Stimulated activated memory B cell treated with anti-CD40 and anti-IgM and Interleukin-4, amounts not matched to agents 10 μg/mL and 1 μg/mL and 100 μg/mL, for 72 hours (primary cell): Measurements from ENCODE around the gene CSMD2.

Experiments
- ATAC-seq: fragments of 150-1000 bp; cut with Tn5 transposase; 2 replicates; pipeline ENCODE4 v1.10.0; 2021
- H3K27ac Mint-ChIP-seq: one replicate; pipeline ENCODE4 v1.8.0; 2022; ENCODE audit warnings: mild to moderate bottlenecking, mixed read lengths
- H3K27me3 Mint-ChIP-seq: one replicate; pipeline ENCODE4 v1.8.0; 2022; ENCODE audit warnings: mixed read lengths
- H3K36me3 Mint-ChIP-seq: one replicate; pipeline ENCODE4 v1.8.0; 2022; ENCODE audit warnings: mixed read lengths
- H3K4me1 Mint-ChIP-seq: one replicate; pipeline ENCODE4 v1.8.0; 2022; ENCODE audit warnings: mixed read lengths
- H3K4me3 Mint-ChIP-seq: one replicate; pipeline ENCODE4 v1.8.0; 2022; ENCODE audit warnings: mild to moderate bottlenecking, moderate library complexity, mixed read lengths
- H3K9me3 Mint-ChIP-seq: one replicate; pipeline ENCODE4 v1.8.0; 2022; ENCODE audit warnings: mixed read lengths

CSMD2 gene

GRCh38 chr1:33468011-33468410 lies 697.0 kb downstream of the CSMD2 start:
- no peaks in the 10 kb centered on the region for H3K9me3 Mint-ChIP-seq
- H3K4me3 Mint-ChIP-seq: no peak overlapping the region
- no peak for ATAC-seq
- H3K4me1 Mint-ChIP-seq: peaks cover 22% of the 10 kb centered on the region
- no peak overlapping the region for H3K27ac Mint-ChIP-seq
- H3K36me3 Mint-ChIP-seq: no peaks in the 10 kb centered on the region
- no peaks in the 10 kb centered on the region for H3K27me3 Mint-ChIP-seq

- no peak overlapping the region for H3K4me3 Mint-ChIP-seq
- H3K27ac Mint-ChIP-seq: no peak overlapping the region
- H3K9me3 Mint-ChIP-seq: no peaks in the 10 kb centered on the region
- no peak for ATAC-seq
- no peaks in the 10 kb centered on the region for H3K36me3 Mint-ChIP-seq
- H3K4me1 Mint-ChIP-seq: peaks cover 26% of the 10 kb centered on the region
- H3K27me3 Mint-ChIP-seq: no peaks in the 10 kb centered on the region
Observed at GRCh38 chr1:33466159-33466558, 698.9 kb downstream of the CSMD2 start.

- no peak for ATAC-seq
- H3K9me3 Mint-ChIP-seq: no peaks in the 10 kb centered on the region
- no peaks in the 10 kb centered on the region for H3K27me3 Mint-ChIP-seq
- H3K36me3 Mint-ChIP-seq: no peaks in the 10 kb centered on the region
- H3K27ac Mint-ChIP-seq: no peak overlapping the region
- H3K4me1 Mint-ChIP-seq: peaks cover 29% of the 10 kb centered on the region
- no peak overlapping the region for H3K4me3 Mint-ChIP-seq
Observed at GRCh38 chr1:33465316-33465715, 699.7 kb downstream of the CSMD2 start.

DNA sequence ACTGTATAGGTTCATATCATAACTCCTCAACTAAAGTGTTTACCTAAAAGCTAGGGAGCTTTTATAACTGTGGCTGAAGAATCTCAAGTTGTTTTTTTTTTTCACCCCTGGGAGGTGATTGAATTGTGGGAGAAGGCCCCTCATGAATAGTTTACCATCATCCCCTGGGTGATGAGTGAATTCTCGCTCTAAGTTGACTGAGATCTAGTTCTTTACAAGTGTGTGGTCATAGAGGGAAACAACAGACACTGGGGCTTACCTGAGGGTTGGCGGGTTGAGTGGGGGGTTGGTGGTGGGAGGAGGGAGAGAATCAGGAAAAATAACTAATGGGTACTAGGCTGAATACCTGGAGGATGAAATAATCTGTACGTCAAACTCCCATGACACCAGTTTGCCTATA lies 700.5 kb downstream of the CSMD2 start:
- no peaks in the 10 kb centered on the region for H3K36me3 Mint-ChIP-seq
- peaks cover 37% of the 10 kb centered on the region for H3K4me1 Mint-ChIP-seq
- H3K27me3 Mint-ChIP-seq: no peaks in the 10 kb centered on the region
- no peak overlapping the region for H3K4me3 Mint-ChIP-seq
- no peak overlapping the region for H3K27ac Mint-ChIP-seq
- no peaks in the 10 kb centered on the region for H3K9me3 Mint-ChIP-seq
- ATAC-seq: no peak
